ENCODE data around the gene ZFYVE28. TPM values are rescaled to one million over a fixed set of nuclear protein-coding genes. Genes with fewer than 3 reads are reported as not detected.

The ZFYVE28 gene
- total RNA-seq, 1 experiment from 2014 or later, result 19.2 TPM

DNA sequence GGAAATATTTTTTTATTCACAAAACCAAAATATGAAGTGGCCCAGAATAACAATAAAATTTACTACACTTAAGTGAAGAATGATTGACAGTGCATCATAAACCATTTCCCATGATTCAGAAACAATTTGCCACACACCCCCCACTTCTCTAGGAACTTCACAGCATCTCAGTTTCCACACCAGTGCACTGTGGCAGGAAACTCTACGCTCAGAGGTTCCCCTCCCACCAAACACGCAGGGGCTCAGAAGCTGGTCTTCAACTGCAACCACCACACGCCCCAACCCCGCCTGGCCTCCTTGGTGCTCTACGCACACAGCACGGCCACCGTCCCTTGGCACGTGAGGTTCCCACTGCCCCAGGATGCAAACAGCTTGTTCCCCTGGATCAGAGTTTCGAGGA lies 63.7 kb downstream of the ZFYVE28 start:
- Histone ChIP-seq H4K20me1 (ENCODE audit: insufficient read depth) (no peaks in the 10 kb centered on the region), H3K9me3 (ENCODE audit: control insufficient read depth in 1 of 2, insufficient read depth in 1 of 2, low read depth in 1 of 2, low read length in 2 of 2) (no peaks in the 10 kb centered on the region), H3K36me3 (ENCODE audit: control insufficient read depth in 1 of 2, insufficient read depth in 2 of 2, low read length in 2 of 2) (no peaks in the 10 kb centered on the region), H3K79me2 (ENCODE audit: insufficient read depth, low read length) (no peaks in the 10 kb centered on the region; the same call in 1 of the 2 replicates), H3K4me3 (replicated peaks in 1 of 2; ENCODE audit: low read depth in 1 of 2, low read length in 2 of 2) (no peak overlapping the region), H3K9me2 (ENCODE audit: insufficient read depth) (no peaks in the 10 kb centered on the region), H3K27ac (ENCODE audit: low read depth, low read length) (no peak overlapping the region), H3K4me2 (ENCODE audit: low read length) (no peak overlapping the region), H3K9ac (ENCODE audit: low read length) (no peak overlapping the region), H3K27me3 (ENCODE audit: insufficient read depth, low read length) (no peaks in the 10 kb centered on the region), H2AFZ (ENCODE audit: low read depth, low read length, poor library complexity, severe bottlenecking) (no peak overlapping the region), H3K4me1 (ENCODE audit: control insufficient read depth in 1 of 2, insufficient read depth in 2 of 2, low read length in 2 of 2) (no peaks in the 10 kb centered on the region)
- no peak for TF ChIP-seq TCF7L2 (IDR thresholded peaks at IDR 0.05; ENCODE audit: borderline replicate concordance, extremely low read depth, insufficient read depth, insufficient read length)
- no peak for TF ChIP-seq SRF (IDR thresholded peaks at IDR 0.05; ENCODE audit: low read depth)
- no peak for TF ChIP-seq ZNF274 (IDR thresholded peaks at IDR 0.05; ENCODE audit: low read depth, low read length)
- TF ChIP-seq, protein P1, sequence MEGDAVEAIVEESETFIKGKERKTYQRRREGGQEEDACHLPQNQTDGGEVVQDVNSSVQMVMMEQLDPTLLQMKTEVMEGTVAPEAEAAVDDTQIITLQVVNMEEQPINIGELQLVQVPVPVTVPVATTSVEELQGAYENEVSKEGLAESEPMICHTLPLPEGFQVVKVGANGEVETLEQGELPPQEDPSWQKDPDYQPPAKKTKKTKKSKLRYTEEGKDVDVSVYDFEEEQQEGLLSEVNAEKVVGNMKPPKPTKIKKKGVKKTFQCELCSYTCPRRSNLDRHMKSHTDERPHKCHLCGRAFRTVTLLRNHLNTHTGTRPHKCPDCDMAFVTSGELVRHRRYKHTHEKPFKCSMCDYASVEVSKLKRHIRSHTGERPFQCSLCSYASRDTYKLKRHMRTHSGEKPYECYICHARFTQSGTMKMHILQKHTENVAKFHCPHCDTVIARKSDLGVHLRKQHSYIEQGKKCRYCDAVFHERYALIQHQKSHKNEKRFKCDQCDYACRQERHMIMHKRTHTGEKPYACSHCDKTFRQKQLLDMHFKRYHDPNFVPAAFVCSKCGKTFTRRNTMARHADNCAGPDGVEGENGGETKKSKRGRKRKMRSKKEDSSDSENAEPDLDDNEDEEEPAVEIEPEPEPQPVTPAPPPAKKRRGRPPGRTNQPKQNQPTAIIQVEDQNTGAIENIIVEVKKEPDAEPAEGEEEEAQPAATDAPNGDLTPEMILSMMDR (IDR thresholded peaks at IDR 0.05 in 2 of 3, conservative IDR thresholded peaks at IDR 0.05 in 1 of 3; ENCODE audit: borderline replicate concordance in 1 of 3, insufficient read depth in 1 of 3, low read depth in 2 of 3, low read length in 2 of 3), result no peak
- TF ChIP-seq CBX3 (IDR thresholded peaks at IDR 0.05; ENCODE audit: low read depth), result no peak
- TF ChIP-seq, protein P2, sequence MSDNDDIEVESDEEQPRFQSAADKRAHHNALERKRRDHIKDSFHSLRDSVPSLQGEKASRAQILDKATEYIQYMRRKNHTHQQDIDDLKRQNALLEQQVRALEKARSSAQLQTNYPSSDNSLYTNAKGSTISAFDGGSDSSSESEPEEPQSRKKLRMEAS (IDR thresholded peaks at IDR 0.05), result no peak
- no peak for TF ChIP-seq POLR2A (IDR thresholded peaks at IDR 0.05; ENCODE audit: borderline replicate concordance, extremely low read depth, insufficient read depth, insufficient read length)
- TF ChIP-seq POLR2AphosphoS5 (IDR thresholded peaks at IDR 0.05; ENCODE audit: low read depth, low read length), result no peak
- TF ChIP-seq, protein P3, sequence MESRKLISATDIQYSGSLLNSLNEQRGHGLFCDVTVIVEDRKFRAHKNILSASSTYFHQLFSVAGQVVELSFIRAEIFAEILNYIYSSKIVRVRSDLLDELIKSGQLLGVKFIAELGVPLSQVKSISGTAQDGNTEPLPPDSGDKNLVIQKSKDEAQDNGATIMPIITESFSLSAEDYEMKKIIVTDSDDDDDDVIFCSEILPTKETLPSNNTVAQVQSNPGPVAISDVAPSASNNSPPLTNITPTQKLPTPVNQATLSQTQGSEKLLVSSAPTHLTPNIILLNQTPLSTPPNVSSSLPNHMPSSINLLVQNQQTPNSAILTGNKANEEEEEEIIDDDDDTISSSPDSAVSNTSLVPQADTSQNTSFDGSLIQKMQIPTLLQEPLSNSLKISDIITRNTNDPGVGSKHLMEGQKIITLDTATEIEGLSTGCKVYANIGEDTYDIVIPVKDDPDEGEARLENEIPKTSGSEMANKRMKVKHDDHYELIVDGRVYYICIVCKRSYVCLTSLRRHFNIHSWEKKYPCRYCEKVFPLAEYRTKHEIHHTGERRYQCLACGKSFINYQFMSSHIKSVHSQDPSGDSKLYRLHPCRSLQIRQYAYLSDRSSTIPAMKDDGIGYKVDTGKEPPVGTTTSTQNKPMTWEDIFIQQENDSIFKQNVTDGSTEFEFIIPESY (IDR thresholded peaks at IDR 0.05; ENCODE audit: extremely low read depth, insufficient replicate concordance, low read length), result no peak
- no peak for TF ChIP-seq RAD21 (IDR thresholded peaks at IDR 0.05; ENCODE audit: low read depth)
- TF ChIP-seq ZFX (IDR thresholded peaks at IDR 0.05), result no peak
- no peak for TF ChIP-seq YY1 (IDR thresholded peaks at IDR 0.05; ENCODE audit: extremely low read depth, insufficient replicate concordance, low read depth, low read length)
- TF ChIP-seq EGR1 (IDR thresholded peaks at IDR 0.05; ENCODE audit: low read depth), result no peak
- TF ChIP-seq, protein P4, sequence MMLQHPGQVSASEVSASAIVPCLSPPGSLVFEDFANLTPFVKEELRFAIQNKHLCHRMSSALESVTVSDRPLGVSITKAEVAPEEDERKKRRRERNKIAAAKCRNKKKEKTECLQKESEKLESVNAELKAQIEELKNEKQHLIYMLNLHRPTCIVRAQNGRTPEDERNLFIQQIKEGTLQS (IDR thresholded peaks at IDR 0.05), result no peak
- no peak for TF ChIP-seq EZH2phosphoT487 (IDR thresholded peaks at IDR 0.05; ENCODE audit: borderline replicate concordance)
- no peak for TF ChIP-seq ELF1 (IDR thresholded peaks at IDR 0.05; ENCODE audit: borderline replicate concordance, low read depth)
- no peak for TF ChIP-seq CEBPB (IDR thresholded peaks at IDR 0.05; ENCODE audit: low read depth)
- ChIA-PET POLR2A (no interaction called here), RAD21 (ENCODE audit: low non-redundant PET in 1 of 2, low total read pairs in 2 of 2, uncharacterized antibody in 2 of 2, unreplicated experiment in 2 of 2) (no interaction called here), CTCF (no interaction called here)
- BruUV-seq (replicated peaks), result no TSS peak
- intact Hi-C loops (cut with micrococcal nuclease), result no loop called here
- ATAC-seq, result no peak
- no peak for DNase-seq (ENCODE audit: low read depth, low spot score)

Measured in HCT116 (cell line).